ENCODE measurements around the gene ARID3C.

ARID3C gene

GRCh38 chr9:34627716-34628655 lies 880 bp downstream of the ARID3C start:
- no peak for DNase-seq

GRCh38 chr9:34625186-34625486 lies 3.7 kb downstream of the ARID3C start:
- DNase-seq, result no peak

DNA sequence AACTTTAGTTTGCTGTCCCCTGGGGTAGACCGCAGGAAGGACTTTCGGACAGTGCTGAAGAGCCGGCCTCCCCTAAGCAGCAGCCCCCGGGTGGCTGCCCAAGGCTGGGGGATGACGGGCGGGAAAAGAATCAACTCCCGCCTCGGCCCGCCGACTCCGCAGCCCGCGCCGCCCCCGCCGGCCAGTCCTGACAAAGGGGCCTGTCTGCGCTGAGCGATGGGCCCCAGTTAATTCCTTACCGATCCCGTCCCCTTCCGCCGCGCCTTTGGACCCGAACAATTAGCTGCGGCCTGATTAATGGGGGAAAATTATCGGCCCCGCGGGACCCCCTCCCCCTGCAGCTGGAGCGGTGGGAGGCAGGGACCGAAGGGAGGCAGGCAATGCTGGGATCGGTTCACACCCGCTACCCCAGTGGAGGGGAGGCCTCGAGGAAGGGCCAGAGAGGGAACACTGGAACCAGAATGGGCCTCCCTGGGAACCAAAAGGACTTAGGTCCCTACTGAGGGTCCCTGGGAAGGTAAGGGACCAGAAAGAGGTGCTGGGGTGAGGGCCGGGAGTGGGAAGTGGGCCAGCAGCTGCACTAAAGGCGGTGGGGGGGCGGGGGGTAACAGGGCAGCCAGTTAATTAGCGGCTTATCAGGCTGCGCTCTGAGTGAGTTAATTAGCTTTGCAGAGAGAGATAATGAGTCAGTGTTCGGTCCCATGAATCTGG lies 4.2 kb downstream of the ARID3C start:
- DNase-seq, result no peak

DNA sequence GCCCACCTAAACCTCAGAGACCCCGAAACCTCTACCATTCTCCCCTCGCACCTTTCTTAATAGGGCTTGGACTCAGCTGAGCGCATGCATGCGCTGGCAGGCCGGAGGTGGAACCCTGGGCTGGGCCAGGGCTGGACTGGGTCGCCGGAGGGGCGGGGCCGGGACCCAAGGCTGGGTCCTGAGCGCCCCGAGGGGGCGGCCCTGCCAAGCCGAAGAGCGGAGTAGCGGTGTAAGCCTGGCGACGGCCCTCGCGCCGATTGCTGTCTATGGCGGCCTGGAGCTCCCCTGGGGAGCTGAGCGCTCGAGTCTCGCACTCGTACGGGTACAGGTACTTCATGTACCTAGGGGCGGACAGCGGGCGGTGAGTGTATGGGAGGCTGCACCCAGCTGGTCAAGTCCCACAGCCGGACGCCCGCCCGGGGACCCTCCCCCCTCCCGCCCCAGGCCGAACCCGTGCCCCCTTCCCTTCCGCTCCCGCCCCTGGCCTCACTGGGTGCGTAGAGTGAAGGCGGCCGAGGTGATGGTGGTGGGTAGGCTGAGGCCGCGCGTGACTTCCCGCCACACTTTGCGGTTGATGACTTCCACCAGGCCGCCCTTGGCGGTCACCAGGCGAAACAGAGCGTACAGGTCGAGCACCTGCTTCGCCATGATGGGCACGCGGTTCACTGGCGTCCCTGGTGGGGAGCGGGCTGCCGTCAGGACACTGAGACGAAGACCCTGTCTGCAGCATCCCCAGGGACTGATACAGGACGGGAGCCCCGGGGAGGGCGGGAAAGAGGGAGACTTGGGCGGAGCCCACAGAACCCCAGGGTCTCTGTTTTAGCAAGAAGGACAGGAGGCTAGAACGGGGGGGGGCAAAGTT lies 5.3 kb downstream of the ARID3C start:
- no peak for DNase-seq

DNA sequence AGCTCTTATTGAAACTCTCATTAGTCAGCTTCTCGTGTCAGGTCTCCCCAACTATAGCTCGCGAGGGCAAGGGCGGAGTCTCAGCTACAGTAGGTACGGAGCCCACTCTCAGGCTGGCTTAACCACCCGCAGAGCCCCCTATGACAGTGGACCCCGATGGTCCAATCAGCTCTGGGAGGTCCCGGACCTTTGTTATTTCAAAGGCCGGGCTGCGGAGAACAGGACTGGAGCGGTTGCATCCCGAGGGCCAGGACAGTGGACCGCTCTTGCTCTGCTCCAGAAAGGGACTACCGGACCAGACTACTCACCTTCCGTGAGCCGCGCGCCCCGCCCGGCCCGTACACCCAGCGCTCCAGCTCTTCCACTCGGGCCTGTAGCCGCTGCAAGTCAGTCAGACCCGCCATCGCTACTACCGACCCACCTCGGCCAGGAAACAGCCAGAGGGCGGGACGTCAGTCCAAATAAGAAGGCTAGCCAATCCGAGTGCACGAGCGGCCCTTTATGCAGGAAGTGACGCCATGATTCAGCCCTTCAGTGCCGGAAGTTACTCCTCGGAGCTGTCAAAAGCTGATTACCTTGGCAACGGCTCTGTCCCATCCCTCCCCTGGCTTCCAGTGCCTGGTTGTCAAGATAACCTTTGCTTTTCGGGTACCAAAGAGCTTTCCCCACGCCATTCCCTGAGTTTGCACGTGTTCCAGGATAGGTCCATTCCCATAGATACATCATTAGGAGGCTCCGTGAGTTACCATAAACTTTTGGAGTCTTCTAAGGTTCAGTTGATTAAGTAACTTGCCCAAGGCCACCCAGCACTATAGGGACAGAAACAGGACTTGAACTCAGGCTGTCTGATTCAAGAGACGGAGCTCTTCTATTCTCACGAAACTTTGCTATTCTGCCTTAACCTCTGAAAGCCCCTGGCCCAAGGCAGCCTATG lies 8.5 kb downstream of the ARID3C start, which contains the start of gene DCTN3:
DCTN3 (minus strand) TSS at position 435 of the 934 bp plus-strand sequence; CDS start at position 404, 31 bp downstream.
- peak; percentile 87 to 89 for DNase-seq

DNA sequence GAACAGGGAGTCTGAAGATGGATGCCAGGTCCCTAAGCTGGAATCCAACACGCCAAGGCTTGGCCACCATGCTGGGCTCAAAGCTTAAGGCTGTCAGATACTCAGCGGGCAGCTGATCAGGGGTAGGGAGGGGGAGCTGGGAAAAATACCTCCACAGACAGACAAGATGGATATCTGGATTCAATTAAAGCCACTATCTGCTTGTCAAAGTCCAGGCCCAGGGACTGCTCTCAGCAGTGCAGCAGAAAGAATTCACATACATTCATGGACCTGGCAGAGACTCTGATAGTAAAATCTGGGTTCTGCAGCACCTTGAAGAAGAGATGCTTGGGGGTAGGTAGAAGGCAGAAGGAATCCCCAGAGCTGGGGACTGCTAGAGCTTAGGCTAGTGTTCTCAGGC lies 13.7 kb downstream of the ARID3C start:
- DNase-seq, result no peak

DNA sequence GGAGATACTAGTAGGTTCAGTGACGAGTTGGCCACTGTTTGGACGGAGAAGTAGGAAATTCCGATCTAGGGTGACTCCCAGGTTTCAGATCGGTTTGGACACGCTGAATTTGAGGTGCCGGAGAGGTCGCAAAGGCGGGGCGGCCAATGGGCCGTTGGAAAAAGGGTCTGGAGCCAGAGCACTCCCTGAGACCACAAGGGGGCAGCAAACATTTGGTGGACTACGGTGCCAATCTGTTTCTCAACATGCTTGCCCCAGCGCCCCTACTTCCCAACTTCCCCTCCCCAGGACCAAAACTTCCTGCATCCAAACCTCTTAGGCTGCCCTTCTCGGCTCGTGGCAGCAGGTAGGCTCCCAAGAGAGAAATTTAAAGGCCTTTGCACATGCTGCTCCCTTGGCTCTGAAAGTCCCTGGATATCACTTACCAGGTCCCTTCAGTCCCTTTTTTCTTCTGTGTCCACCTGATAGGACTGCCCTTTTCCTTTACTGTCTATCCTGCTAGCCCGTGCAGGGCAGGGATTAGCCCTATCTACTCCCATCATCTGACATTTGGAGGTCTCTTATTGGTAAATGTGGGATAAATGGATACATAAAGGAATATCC lies 16.0 kb downstream of the ARID3C start:
- peak; percentile 68 to 71 for DNase-seq

DNA sequence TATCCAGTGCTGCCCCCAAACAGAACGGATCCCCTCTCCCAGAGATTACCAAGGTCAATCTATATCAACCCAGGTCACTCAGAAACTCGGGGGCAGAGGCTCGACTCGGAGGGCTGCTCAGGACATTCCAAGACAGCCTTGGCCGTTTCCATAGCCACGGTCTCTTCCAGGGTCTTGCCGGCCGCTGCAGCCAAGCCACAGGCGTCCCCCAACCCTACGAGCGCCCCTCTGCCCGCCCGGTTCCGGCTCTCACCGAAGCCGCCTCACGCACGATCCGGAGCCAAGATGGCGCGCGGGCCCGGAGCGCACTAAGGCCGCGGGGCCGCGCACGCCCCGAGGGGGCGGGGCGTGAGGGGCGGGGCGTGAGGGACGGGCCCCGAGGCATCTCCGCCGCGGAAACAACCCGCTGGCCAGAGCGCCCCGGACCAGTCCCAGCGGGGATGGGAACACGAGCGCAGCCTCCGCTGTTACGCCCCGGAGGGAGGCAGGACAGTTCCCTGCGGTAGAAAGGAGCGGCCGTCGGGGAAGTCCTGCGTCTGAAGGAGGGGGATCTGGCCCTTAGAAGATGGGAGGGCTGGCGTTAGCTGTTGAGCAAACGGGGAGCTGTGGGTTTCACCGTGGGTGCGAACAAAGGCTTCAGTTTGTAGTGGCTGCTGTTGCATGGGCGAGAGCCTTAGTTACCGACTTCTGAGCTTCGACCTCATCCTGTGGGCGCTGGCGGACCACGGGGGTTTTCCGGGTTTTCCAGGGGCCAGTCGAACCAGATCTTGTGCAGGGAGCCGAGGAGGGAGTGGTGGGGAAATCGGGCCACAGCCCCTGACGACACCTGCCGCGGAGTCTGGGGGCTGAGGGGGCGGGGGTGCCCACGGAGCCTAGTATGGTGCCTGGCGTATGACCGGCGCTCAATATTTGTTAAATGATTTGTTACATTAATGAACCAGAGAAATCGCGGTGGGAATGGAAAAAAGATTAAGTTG lies 16.8 kb downstream of the ARID3C start, which contains the start of gene RPP25L:
RPP25L (minus strand) TSS at position 287 of the 977 bp plus-strand sequence. CDS start 801 bp downstream, outside the sequence.
- DNase-seq, result peak; percentile 77 to 78

DNA sequence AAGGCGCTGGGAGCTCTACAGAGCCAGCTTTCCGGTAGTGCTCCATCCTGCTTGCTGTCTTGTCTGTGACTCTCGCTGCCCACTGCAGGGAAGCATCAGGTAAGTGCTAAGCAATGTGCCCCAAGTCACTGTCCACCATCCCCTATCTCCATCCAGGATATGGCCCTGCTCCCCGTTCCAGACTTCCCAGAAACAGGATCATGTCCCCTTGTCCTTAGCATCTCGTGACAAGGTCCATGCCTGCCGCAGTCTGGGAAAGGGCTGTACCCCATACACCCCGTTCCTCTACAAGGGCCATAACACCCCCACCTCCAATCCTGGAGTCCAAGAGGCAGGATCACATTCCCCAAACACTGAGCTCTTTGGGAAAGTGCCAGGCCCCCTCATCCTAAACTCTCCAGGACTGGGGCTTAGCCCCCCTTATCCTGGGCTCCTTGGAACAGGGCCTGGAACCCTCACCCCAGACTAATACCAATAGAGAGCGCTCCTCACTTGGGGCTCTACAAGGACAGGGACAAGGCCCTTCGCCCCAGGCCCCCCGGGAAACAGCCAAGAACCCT lies 17.5 kb downstream of the ARID3C start:
- DNase-seq, result peak in 1 of 2 donors; percentile 18

GRCh38 chr9:34610434-34611206 lies 18.2 kb downstream of the ARID3C start:
- no peak for DNase-seq

GRCh38 chr9:34607331-34607730 lies 21.5 kb downstream of the ARID3C start:
- DNase-seq, result no peak

GRCh38 chr9:34606905-34607304 lies 22.0 kb downstream of the ARID3C start:
- no peak for DNase-seq

DNA sequence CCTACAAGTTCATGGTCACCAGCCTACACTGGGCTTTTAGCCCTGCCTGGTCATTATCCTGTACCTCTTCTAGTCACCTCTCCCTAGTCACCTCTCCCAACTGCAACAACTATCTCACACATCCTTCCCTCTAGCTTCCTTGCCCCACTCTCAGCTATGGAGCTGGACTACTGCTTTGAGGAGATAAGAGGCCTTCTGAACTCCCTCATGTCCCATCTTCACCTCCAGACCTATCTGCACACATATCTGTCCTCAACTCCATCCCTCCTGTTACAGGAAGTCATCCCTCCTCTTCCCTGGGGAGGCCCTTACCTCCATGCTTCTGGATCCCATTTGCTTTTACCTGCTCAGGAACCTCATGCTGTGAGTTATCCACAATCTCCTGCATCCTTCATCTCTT lies 22.7 kb downstream of the ARID3C start:
- DNase-seq, result no peak

DNA sequence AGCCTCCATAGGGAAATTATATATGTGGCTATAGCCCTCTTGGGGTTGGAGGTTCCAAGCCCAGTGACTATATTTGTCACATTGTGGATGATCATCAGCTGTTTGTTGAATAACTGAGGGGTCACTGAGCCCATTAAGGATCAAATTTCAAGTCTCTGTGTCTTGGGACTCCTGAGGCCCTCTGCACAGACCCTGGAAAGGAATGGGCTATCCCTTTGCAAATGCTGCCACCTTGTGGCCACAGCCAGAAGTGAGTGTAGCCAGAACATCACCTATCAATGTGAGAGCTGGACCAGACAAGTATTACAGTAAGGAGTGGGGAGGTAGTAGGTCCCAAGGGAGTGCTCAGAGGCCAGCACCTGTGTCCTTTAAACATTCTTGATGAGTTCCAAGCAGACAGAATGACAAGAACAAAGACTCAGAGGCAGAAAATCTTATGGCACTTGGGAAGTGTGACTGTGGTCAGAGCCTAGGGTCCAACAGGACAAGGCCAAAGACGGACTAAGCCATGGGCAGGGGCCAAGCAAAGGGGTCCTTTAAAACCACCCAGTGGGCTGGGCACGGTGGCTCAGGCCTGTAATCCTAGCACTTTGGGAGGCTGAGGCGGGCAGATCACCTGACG lies 25.1 kb downstream of the ARID3C start:
- peak; percentile 68 to 84 for DNase-seq

DNA sequence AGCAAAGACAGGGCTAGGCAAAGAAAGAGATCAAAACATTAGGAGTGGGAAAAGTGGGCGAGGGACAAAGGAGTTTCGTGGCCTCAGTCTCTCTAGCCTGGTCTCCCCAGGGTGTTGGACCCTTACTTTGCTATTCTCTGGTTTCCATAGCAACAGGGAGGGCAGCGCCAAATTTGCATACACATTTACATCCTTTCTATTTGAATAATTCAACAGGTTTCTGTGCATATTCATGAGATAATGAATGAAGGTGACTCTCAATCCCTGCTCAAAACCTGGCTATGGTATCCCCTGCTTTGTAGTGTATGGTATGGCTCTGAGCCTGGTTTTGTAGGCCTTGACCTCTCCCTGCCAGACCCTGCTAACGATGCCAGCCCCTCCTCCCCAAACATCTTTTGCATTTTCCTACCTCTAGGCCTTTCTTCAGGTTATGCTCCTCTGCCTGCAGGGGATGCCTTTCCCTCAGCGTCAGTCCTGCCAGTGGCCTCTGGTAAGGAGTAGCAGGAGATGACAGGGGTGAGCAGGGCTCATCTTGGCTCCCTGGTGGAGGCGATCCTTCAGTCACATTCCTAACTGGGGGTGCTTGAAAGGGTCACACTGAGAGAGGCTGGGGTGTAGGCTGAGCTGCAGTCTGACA lies 26.8 kb downstream of the ARID3C start:
- DNase-seq, result no peak

- no peak for DNase-seq
Measured at GRCh38 chr9:34600908-34601307, 28.0 kb downstream of the ARID3C start.

- no peak for DNase-seq
Measured at GRCh38 chr9:34599546-34599945, 29.3 kb downstream of the ARID3C start.

DNA sequence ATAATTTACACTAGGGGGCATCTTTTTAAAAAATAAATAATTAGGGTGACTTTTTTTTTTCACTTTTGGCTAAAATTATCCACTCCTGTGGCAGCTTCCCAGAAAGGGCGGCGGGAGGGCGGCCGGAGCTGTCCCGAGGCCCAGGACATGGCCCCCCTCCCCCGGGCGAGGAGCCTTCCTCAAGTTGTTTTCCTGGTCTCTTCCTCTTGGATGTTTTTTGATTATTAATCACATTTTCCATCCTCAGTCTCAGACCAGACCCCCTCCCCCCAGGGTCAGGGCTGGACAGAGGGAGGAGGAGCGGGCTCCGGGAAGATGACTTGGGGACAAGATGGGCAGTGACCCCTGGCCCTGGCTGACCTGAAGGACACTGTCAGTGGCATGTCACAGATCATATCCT lies 34.7 kb downstream of the ARID3C start:
- DNase-seq, result no peak
